NK-92 treated with Interleukin-12 subunit alpha and Interleukin-12 subunit beta, amount 100 ng/mL, for 24 hours (cell line): ENCODE data around the gene GMDS.

Experiments
- DNase-seq: peaks from one replicate; lab custom pipeline; 2025; lab: John Stamatoyannopoulos, UW

Gene GMDS

DNA sequence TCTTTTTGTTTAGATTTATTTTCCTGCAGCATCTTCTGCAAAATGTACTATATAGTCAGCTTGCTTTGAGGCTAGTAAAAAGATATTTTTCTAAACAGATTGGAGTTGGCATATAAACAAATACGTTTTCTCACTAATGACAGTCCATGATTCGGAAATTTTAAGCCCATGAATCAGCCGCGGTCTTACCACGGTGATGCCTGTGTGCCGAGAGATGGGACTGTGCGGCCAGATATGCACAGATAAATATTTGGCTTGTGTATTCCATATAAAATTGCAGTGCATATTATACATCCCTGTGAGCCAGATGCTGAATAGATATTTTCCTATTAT lies 632.5 kb downstream of the GMDS start:
- no peak for DNase-seq

DNA sequence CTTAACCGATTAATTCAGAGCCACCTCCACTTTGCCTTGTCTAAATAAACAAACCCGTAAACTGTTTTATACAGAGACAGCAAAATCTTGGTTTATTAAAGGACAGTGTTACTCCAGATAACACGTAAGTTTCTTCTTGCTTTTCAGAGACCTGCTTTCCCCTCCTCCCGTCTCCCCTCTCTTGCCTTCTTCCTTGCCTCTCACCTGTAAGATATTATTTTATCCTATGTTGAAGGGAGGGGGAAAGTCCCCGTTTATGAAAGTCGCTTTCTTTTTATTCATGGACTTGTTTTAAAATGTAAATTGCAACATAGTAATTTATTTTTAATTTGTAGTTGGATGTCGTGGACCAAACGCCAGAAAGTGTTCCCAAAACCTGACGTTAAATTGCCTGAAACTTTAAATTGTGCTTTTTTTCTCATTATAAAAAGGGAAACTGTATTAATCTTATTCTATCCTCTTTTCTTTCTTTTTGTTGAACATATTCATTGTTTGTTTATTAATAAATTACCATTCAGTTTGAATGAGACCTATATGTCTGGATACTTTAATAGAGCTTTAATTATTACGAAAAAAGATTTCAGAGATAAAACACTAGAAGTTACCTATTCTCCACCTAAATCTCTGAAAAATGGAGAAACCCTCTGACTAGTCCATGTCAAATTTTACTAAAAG lies 633.0 kb downstream of the GMDS start:
- DNase-seq = no peak

DNA sequence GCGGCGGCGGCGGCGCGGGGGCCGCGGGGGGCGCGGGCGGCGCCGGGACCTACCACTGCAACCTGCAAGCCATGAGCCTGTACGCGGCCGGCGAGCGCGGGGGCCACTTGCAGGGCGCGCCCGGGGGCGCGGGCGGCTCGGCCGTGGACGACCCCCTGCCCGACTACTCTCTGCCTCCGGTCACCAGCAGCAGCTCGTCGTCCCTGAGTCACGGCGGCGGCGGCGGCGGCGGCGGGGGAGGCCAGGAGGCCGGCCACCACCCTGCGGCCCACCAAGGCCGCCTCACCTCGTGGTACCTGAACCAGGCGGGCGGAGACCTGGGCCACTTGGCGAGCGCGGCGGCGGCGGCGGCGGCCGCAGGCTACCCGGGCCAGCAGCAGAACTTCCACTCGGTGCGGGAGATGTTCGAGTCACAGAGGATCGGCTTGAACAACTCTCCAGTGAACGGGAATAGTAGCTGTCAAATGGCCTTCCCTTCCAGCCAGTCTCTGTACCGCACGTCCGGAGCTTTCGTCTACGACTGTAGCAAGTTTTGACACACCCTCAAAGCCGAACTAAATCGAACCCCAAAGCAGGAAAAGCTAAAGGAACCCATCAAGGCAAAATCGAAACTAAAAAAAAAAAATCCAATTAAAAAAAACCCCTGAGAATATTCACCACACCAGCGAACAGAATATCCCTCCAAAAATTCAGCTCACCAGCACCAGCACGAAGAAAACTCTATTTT lies 633.7 kb downstream of the GMDS start:
- no peak for DNase-seq

DNA sequence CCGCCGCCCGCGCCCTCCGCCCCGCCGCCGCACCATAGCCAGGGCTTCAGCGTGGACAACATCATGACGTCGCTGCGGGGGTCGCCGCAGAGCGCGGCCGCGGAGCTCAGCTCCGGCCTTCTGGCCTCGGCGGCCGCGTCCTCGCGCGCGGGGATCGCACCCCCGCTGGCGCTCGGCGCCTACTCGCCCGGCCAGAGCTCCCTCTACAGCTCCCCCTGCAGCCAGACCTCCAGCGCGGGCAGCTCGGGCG lies 634.2 kb downstream of the GMDS start:
- DNase-seq = no peak

DNA sequence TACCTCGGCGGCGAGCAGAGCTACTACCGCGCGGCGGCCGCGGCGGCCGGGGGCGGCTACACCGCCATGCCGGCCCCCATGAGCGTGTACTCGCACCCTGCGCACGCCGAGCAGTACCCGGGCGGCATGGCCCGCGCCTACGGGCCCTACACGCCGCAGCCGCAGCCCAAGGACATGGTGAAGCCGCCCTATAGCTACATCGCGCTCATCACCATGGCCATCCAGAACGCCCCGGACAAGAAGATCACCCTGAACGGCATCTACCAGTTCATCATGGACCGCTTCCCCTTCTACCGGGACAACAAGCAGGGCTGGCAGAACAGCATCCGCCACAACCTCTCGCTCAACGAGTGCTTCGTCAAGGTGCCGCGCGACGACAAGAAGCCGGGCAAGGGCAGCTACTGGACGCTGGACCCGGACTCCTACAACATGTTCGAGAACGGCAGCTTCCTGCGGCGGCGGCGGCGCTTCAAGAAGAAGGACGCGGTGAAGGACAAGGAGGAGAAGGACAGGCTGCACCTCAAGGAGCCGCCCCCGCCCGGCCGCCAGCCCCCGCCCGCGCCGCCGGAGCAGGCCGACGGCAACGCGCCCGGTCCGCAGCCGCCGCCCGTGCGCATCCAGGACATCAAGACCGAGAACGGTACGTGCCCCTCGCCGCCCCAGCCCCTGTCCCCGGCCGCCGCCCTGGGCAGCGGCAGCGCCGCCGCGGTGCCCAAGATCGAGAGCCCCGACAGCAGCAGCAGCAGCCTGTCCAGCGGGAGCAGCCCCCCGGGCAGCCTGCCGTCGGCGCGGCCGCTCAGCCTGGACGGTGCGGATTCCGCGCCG lies 634.7 kb downstream of the GMDS start:
- no peak for DNase-seq

- no peak for DNase-seq
These were observed 635.5 kb downstream of the GMDS start, which contains the start of gene FOXC1 for GRCh38 chr6:1609648-1610496. TSS of gene FOXC1 (plus strand) at chr6:1609915. CDS start at chr6:1610446, 531 bp downstream.

- no peak for DNase-seq
These were observed 636.3 kb downstream of the GMDS start for GRCh38 chr6:1609041-1609647.

- no peak for DNase-seq
These were observed 637.0 kb downstream of the GMDS start for GRCh38 chr6:1608222-1609040.

DNA sequence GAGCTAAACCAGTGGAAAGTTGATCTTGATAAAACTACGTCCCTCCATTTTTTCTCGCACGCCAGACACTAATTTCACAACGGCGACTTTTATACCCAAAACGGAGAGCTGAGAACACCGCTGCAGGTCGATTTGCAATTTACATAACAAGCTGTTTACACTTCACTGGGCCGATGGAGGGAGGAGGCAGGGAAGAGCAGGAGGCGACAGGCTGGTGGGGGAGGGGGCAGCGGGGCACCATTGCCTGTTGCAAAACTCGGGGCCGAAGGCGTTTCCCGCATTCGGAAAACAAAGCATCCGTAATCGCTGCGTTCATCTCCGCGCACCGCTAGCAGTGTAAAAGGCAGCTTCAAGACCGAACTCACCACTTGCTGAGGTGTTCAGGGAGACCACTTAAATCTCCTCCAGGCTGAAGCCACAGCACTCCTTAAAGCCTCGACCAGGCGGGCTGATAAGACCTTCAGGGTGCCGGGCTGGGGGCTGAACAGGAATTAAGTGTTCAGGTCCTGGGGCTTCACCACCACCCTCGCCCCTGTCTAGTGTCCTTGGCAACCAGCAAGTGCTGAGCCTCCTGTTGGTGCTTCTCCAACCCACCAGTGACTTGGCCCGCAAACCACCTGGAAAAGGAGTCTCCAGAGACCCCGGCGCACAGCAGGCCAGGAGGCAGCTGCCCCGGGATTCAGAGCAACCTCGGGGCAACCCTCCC lies 637.7 kb downstream of the GMDS start:
- no peak for DNase-seq

DNA sequence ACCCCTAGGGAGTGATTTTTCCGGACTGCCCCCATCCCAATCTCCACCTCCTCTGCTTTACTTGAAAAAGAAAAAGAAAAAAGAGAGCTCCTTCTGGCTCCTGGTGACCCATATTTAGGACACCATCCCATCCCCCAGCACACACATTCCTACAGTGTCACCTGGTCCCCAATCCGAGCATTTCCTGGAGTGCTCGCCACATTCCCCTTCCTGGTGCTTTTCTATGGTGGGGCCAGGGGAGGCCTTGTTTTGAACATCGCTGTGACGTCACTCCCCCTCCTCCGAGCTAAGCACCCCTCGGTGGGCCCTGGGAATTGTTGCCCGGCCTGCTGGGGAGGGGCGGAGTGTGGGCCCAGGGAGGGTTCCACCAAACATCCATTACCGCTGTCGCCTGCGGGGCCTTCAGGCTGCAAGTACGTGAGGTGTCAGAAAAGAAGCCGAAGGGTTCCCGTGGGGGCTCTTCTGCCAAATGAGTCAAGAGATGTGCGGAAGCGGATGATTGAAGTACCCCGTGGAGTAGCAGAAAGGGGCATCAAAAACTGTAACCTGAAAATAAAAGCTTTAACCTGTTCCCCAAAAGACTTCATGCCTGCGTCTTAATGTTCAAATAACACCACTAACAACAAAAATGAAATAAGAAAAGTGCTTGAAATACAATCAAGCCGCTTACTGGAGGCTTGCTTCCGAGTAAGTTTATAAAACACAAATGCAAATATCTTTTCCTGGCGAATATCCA lies 638.5 kb downstream of the GMDS start:
- no peak for DNase-seq

- no peak for DNase-seq
These were observed 639.3 kb downstream of the GMDS start for GRCh38 chr6:1605893-1606779.

DNA sequence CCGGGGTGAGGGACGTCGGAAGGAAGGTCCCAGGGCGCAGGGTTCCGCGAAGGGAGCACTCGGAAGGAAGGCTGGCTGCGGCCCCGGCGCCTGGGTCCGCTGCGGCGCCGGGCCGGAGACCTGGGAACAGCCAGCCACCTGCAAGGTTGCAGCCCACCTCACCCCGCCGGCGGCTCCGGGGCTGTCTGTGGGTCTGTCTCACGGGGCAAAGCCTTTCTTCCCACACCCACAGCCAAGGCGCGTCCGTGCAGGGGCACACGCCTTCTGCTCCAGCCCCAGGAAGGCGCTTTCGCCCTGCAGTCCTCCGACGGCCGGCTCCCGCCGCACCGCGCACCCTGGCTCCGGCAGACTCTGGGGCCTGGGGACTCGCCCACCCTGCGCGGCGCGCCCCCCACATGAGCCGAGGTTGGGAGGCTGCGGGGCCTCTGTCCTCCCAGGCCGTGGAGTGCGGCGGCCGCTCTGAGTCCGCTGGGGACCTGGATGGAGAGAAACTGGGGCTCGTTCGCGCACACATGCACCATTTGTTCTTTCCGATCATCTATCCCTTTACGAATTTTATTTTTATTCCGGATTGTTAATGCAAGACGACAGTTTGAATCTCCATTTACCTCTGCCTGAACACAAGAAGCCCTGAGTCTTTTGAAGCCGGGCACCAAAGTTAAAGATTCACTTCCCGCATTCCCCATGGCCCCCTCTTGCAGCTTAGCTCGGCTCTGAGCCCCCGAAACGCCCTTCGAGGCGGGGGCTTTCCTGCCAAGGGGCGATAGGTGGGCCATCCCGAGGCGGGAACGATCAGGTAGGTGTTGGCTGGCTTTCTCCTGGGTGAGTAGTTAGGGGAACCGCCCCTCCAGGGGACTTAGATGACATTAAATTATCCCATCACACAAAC lies 640.2 kb downstream of the GMDS start:
- no peak for DNase-seq

- DNase-seq = no peak
These were observed 641.0 kb downstream of the GMDS start for GRCh38 chr6:1604158-1605003.

GRCh38 chr6:1603708-1604107 lies 641.7 kb downstream of the GMDS start:
- no peak for DNase-seq

DNA sequence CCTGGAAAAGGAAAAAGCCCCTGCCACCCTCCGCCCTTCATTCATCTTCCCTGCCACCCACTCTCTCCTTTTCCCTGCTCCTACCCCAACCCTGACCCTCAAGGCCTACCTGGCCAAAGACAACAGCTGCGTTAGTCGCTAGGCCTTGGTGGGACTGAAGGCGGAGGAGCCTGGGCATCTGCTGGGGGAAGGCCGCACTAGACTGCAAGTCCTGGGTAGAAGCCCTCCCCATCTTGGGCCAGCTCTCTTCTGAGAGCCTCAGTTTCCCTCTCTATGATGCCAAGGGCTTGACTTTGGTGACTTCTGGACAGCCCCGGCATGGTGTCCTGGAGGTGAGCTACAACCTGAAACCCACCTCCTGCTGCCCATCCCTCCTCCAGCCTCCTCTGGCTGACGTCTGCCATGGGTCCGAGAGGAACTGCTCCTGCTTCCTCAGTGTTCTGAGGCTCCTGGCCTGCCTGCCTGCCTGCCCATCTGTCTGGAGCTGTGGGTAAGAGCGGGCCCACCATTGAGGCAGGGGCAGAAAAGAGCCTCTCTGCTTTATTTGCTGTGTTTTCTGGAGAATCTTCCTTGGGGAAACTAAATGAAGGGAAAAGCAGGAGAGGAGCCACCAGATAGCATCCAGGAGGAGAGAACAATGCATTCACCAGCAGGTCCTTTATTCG lies 643.2 kb downstream of the GMDS start:
- DNase-seq = no peak
